GM20431 (cell line): Measurements from ENCODE around the gene NRSN2.
"Not testable (repeated sequence)": the region's sequence is repeated elsewhere in the genome, so short reads cannot be mapped to it uniquely, and the experiment has no call there.

ENCODE experiments used
- in situ Hi-C: fragments of 300-500 bp; cut with MseI, MboI; formaldehyde crosslinking; loops from one replicate; pipeline ENCODE4 v1.15.0; 2020; ENCODE audit warnings: low sequenced_read_pairs; ENCODE audit not compliant: unreplicated experiment

NRSN2 gene

DNA sequence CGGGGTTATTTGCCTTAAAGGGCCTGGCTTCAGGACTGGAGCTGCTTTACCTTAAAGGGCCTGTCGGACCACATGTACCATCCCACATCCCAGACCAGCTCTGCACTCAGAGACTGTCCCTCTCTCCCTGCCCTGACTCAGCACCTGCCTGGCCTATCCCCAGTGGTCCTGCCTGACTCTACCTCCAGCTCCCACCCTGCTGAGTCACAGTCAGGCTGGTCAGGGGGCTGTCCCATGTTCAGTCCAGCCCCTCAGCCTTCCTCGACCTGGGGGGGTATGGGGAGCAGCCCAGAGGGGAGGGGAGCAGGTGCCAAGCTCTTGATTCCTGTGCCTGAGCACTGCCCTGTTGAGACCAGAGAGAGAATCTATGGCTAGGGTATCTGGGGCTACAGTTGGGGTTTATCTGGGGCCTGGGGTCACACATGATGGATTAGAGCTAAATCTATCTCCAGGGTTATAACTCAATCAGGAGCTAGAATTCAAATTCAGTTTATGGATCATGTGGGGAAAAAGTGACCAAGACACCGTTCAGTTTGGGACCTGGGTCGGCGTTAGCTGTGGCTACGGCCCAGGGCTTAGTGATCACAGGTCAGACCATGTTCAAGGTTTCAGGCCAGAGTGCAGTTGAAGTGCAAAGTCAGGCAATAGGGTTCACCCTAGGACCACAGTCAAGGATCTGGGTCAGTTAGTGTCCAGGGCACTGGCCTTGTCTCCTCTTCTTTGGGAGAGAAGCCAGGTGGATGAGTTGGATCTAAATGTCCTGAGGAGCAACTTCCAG, 24.3 kb downstream of the NRSN2 start:
- in situ Hi-C loops, result no loop called here

DNA sequence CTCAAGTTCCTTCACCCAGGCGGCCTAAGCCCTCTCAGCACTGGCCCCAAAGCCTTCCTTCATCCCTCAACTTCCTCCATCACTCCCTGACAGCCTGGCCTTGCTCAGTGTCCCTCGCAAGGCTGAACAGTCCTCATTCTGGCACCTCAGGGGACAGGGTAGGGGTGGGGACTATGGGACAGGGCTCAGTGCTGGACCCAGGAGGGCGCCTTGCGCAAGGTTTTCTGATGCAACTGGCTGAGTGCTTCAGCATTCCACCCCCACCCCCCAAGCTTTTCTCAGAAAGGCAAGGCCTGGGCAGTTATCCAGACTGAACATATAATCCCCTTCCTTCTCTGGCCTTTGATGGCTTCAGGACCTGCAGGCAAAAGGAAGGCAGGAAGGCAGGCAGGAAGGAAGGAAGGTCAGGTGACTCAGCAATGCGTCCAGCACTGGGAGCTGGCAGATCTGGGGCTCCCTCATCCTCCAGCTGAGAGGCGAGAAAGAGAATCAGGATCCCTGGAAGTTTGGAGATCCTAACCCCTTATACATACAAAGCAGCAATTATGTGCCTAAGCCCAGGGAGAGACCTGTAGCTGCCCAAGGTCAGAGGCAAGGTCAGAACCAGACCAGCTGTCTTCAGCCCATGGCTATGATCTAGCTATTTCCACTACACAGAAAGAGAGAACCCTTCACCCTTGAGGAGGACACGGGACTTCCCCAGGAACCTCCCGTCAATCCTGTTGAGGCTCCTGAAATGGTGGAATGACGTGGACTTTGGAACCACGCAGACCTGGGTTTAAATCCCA, 25.0 kb downstream of the NRSN2 start:
- in situ Hi-C loops, result no loop called here

DNA sequence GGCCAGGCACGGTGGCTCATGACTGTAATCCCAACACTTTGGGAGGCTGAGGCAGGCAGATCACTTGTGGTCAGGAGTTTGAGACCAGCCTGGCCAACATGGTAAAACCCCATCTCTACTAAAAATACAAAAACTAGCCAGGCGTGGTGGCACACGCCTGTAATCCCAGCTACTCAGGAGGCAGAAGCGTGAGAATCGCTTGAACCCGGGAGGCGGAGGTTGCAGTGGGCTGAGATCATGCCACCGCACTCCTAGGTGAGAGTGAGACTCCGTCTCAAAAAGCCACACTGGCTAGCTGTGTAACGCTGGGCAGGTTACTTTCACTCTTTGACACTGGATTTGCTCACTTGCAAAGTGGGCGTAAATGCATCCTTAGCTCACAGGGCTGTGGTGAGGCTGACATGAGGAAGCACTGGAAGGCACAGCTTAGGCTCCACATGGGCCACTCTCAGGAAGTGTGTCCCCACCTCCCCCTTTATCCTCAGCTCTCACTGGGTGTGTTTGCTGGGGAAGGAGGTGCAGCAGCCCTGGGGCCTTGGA, 25.7 kb downstream of the NRSN2 start:
- in situ Hi-C loops, result not testable (repeated sequence)

DNA sequence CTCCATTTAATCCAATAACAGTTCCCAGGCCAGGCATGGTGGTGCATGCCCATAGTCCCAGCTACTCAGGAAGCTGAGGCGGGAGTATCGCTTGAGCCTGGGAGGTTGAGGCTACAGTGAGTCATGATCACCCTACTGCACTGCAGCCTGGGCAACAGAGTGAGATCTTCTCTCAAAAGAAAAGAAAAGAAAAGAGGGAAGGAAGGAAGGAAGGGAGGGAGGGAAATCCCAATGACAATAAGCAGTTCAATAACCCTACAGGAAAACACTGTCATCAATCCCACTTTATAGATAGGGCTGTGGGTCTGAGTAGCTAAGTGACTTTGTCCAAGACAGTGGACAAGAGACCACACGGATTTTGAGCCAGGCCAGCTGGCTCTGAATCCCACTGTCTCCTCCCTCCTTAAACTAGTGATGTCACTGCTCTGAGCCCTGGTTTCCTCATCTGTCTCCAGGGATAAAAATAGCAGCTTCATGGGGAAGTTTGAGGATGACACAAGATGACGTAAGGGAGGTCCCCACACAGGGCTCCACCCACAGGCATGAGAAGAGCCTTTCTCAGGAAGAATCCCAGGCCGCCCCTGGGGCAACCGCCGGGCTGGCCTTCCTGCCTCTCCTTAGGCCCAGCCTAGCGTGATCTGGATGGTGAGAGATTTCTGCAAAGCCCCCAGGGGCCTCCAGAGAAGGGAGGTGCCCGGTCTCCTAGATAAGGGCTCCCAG, 26.4 kb downstream of the NRSN2 start:
- in situ Hi-C loops, result no loop called here

DNA sequence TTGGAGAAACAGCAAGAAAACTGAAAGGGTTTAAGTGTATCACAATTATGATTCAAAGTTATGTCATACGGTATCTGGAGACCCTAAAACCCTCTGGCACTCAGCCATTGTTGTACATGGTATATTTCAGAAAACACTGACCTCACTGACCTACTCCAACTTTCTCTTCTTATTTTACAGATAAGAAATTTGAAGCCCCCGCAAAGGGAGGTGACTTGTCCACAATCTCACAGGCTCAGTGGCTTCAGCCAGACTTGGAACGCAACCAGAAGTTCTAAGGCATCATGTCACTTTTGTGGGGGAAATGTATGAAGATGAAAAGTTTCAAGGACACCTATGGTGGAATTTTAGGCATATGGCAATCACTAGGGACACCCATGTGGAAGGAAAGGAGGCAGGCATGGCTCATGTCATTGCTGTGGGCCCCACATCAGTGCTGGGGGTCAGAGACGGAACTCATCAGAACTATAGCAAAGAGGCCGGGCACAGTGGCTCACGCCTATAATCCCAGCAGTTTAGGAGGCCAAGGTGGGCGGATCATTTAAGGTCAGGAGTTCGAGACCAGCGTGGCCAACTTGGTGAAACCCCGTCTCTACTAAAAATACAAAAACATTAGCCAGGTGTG, 28.5 kb downstream of the NRSN2 start:
- in situ Hi-C loops, result no loop called here

DNA sequence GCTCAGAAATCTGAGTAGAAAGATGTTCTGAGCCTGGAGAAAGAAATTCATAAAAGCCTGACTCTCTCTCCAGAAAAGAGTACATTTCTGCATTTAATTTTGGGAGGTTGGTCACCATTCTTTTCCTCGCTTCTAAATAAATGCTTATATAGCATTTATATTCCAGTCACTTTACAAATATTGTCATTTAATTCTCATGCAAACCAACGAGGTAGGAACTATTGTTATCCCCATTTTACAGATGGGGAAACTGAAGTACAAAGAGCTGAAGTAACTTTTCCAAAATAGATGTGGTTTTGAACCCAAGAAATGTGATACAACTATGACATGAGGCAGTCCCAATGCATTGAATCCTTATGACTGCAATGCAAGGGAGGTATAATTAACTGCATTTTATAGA, 29.2 kb downstream of the NRSN2 start:
- in situ Hi-C loops, result no loop called here

DNA sequence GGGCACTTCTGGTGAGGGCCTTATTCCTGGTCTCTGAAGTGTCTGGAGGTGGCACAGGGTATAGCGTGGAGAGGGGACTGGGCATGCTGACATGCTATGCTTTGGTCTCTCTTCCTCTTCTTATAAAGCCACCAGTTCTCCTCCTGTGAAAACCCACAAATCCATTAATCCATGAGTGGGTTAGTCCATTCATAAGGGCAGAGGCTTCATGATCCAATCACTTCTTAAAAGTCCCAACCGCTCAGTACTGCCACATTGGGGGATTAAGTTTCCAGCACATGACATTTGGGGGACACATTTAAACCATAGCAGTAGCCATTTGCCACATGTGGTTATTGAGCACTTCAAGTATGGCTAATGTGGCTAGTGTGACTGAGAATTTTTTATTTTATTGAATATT, 29.8 kb downstream of the NRSN2 start:
- in situ Hi-C loops, result no loop called here

DNA sequence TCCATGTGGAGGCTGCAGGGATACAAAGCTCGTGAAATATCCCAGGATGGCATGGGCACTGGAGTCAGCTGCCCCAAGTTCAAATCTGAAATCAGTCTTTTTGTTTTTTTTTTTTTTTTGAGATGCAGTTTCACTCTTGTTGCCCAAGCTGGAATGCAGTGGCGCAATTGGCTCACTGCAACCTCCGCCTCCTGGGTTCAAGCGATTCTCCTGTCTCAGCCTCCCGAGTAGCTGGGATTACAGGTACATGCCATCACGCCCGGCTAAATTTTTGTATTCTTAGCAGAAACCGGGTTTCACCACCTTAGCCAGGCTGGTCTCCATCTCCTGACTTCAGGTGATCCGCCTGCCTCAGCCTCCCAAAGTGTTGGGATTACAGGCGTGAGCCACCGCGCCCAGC, 30.7 kb downstream of the NRSN2 start:
- in situ Hi-C loops, result not testable (repeated sequence)

DNA sequence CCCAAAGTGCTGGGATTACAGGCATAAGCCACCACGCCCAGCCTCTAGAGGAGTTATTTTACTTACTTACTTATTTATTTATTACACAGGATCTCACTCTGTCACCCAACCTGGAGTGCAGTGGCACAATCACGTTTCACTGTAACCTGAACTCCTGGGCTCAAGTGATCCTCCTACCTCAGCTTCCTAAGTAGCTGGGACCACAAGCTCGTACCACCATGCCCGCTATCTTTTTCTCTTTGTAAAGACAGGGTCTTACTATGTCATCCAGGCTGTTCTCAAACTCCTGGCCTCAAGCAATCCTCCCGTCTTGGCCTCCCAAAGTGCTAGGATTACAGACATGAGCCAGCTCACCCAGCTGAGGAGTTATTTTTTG, 32.0 kb downstream of the NRSN2 start:
- in situ Hi-C loops, result no loop called here

DNA sequence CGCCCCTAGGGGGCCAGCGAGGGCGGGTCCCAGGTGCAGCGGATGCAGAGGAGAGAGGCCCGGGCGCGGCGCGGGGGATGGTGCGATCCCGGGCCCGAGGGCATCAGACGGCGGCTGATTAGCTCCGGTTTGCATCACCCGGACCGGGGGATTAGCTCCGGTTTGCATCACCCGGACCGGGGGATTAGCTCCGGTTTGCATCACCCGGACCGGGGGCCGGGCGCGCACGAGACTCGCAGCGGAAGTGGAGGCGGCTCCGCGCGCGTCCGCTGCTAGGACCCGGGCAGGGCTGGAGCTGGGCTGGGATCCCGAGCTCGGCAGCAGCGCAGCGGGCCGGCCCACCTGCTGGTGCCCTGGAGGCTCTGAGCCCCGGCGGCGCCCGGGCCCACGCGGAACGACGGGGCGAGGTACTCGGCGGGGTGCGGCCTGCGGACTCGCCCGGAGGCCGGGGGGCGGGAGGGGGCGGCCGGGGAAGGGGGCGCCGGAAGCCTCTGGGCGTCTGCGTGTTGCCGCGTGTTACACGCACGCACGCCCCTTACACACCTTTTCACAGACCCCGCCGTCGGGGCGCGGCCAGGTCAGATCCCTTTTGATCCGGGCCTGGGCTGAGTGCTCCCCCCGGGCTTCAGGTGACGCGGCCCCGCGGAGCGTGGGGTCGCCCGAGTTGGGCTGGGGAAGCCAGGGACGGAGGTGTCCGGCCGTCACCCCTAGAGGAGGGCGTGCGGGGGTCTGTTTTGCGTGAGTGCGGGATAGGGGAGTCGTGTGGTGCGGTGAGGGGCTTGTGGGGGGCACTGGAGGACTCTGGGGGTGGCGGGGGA, 34.1 kb downstream of the NRSN2 start:
- in situ Hi-C loops, result no loop called here

DNA sequence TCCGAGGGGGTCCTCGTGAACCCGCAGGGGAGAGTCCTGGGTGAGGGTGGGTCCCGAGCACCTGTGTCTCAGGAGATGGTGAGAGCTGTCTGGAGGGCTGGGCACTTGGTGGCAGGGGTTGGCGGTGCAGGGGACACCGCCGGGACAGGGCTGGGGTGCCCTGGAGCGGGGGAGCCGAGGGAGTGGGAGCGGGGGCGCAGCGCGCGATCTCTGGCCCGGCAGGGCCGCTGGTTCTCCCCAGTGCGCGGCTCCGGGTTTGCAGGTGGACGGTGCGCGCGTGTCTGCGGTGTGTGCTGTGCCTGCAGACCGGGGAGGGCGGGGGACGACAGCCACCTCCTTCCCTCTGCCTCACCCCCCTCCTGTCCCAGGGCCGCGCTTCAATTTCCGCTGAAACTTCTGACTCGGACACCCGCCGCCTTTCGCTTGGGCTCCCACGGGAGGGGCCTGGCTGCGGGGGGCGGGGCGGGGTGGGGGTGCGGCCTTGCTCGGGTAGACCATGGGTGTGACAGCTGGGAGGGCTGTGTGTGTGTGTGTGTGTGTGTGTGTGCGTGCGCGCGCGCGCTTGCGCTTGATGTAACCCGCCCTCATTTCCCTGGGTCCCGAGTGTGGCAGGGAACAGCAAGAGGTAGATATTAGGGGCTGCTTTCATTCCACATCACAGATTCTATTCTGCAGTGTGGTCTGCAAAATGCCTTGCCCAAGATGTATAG, 34.8 kb downstream of the NRSN2 start:
- in situ Hi-C loops, result no loop called here

DNA sequence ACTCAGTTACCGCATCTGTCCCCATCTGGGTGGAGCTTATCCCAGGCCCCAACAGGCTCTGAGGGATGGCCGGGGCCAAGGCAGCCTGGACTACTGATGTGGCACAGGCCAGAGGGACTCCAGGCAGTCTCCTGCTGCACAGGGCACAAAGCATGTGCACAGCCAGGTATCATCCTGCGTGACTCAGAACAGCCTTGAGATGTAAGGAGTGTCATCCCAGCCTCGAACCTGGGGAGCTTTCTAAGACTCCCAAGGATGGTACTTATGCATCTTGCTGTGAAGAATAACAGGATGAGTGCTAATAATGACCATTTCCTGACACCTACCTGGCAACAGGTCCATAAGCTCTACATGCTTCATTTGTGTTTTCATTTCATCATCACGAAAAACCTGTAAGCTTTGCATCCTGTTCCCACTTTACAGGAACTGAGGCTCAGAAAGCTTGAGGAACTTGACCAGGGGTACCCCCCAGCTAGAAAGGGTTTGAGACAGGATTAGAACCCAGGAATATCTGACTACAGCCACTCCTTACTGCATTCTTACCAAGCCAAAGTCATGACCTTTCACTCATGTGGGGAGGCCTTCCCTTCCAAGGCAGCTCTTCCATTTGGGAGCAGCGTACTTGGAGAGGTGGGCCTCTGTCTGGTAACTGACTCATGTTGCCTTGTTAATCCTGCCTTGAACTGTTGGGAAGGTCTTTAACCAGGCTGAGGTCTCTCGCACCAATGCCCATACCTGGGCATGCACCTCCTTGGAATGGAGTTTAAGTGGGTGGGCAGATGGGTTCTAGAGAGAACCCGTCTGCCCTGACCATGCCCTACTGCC, 35.6 kb downstream of the NRSN2 start:
- in situ Hi-C loops, result no loop called here

DNA sequence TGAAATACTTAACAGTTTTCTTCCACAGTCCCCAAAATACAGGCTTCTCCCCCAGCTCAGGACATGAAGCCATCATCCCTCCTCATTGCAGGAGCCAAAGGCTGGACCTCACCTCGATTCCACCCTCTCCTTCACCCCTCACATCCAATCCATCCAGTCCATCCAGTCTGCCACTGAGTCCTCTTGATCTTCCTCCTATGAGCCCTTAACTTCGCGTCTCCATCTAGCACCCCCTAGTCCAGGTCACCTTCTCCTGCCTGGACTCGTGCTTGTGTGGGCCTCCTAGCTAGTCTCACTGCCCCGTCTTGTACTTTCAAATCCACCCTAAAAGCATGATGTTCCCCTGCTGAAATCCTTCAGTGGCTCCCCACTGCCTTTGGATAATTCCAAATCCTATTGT, 37.0 kb downstream of the NRSN2 start:
- in situ Hi-C loops, result no loop called here

DNA sequence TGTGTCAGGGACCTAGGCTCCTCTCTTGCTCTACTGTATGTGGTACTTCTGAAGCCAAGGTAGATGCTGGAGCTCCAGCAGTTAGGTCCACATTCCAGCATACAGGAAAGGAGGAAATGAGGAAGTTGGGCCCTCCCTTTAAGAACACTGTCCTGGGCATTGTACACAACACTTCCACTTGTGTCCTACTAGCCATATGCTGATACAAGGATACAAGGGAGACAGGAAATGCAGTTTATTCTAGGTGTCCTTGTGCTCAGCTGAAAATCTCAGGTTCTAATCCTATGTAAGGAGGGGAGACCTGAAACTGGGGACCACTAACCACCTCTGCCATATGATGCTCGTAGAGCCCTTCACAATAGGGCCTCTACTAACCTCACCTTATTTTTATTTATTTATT, 37.8 kb downstream of the NRSN2 start:
- in situ Hi-C loops, result no loop called here

DNA sequence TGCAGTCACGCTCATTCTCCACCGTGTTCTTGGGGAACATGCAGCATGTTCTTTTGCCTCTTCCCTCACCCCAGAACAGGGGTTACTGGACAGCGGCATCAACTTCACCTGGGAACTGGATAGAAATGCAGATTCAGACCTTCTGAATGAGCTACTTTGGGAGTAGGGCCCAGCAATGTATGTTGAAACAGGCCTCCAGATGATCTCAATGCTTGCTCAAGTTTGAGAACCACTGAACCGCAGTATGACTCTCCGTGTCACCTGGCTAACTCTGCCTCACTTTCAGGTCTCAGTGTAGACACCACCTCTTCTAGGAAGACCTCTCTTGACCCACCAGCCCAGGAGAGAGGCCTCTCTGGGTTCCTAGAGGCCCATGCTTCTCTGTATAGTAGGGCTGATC, 38.5 kb downstream of the NRSN2 start:
- in situ Hi-C loops, result no loop called here

DNA sequence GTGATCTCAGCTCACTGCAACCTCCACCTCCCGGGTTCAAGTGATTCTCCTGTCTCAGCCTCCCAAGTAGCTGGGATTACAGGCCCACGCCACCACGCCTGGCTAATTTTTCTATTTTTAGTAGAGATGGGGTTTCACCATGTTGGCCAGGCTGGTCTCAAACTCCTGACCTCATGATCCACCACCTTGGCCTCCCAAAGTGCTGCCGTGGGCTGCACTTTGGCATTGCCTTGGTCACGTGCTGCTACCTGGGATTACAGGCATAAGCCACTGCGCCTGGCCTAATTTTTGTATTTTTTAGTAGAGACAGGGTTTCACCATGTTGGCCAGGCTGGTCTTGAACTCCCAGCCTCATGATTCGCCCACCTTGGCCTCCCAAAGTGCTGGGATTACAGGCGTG, 39.7 kb downstream of the NRSN2 start:
- in situ Hi-C loops, result not testable (repeated sequence)

DNA sequence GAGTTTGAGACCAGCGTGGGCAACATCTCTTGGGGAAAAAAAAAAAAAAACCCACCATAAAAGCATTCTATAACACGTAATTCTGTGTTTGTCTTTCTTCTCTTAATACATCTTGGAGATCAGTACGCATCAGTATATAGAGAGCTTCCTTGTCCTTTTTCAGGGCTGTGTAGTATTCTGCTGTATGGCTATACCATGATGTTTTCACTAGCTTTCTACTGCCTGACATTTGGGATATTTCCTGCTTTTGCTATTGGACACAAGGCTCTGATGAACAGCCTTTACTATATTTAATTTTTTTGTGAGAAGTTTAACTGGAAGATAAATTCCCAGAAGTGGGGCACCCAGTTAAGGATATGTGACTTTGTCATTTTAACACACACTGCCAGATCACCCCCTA, 40.6 kb downstream of the NRSN2 start:
- in situ Hi-C loops, result no loop called here
